Gastrocnemius medialis (tissue), 4 donors: Measurements from ENCODE around the gene ST6GALNAC6.

Experiments
- CTCF ChIP-seq, 5 experiments: fragments of 450-650 bp in 3 of 5; fragments of 200-600 bp in 2 of 5; sonication (generic) in 2 of 5; IDR thresholded peaks in 4 of 5; conservative IDR thresholded peaks in 1 of 5; 1 replicate in 4 of 5; 2 replicates in 1 of 5; pipeline ENCODE4 v1.5.1; 2016 to 2019; ENCODE audit warnings: antibody characterized with exemption in 5 of 5, mild to moderate bottlenecking in 3 of 5, moderate library complexity in 3 of 5
- POLR2A ChIP-seq, 2 donors: fragments of 450-650 bp; IDR thresholded peaks; one replicate each; pipeline ENCODE4 v1.6.1; 2017; ENCODE audit warnings: antibody characterized with exemption in 2 of 2, mild to moderate bottlenecking in 2 of 2, moderate library complexity in 2 of 2

- no peak for TF ChIP-seq CTCF (IDR thresholded peaks at IDR 0.05 in 4 of 5, conservative IDR thresholded peaks at IDR 0.05 in 1 of 5)
- TF ChIP-seq POLR2A (IDR thresholded peaks at IDR 0.05) = no peak
Observed at GRCh38 chr9:127941961-127942215, 42.5 kb upstream of the ST6GALNAC6 start.
